CD4-positive, alpha-beta T cell treated with Interleukin-21 for 1 hour (primary cell): ENCODE measurements around the gene IQGAP2.
"Not testable (repeated sequence)": the region's sequence is repeated elsewhere in the genome, so short reads cannot be mapped to it uniquely, and the experiment has no call there.

Source experiments
- DNase-seq: peaks from one replicate; pipeline ENCODE4 v3.0.0-alpha.2; 2020

Gene IQGAP2

DNA sequence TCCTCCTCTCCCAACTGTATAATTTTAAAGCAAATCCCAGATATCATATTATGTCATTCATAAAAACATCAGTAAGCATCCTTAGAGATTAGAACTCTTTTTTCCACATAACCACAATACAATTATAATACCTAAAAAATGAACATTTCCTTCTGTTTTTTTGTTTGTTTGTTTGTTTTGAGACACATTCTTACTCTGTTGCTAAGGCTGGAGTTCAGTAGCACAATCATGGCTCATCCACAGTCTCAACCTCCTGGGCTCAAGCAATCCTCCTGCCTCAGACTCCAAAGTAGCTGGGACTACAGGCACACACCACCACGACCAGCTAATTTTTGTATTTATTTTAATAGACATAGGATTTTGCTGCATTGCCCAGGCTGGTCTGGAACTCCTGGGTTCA lies 320.8 kb downstream of the IQGAP2 start:
- DNase-seq: no peak

DNA sequence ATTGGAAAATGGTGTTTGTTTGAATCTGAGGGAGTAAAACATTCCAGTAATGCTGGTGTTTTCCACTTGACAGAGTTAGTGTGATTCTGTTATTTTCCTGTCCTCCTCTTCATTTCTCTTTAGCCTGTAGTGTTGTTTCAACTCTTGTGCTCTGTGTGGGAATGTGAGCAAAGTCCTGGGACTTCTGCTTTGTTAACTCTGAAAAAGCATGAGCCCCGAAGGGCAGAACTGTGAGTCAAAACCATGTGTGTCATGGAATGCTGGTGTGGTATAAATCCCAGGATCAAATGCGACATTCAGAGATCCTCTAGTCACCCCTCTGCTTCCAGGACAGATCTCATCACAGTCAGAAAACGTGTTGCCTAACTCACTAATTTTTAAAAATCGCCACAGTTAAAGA lies 321.8 kb downstream of the IQGAP2 start:
- DNase-seq: no peak

GRCh38 chr5:76728965-76729364 lies 325.9 kb downstream of the IQGAP2 start:
- DNase-seq: no peak

DNA sequence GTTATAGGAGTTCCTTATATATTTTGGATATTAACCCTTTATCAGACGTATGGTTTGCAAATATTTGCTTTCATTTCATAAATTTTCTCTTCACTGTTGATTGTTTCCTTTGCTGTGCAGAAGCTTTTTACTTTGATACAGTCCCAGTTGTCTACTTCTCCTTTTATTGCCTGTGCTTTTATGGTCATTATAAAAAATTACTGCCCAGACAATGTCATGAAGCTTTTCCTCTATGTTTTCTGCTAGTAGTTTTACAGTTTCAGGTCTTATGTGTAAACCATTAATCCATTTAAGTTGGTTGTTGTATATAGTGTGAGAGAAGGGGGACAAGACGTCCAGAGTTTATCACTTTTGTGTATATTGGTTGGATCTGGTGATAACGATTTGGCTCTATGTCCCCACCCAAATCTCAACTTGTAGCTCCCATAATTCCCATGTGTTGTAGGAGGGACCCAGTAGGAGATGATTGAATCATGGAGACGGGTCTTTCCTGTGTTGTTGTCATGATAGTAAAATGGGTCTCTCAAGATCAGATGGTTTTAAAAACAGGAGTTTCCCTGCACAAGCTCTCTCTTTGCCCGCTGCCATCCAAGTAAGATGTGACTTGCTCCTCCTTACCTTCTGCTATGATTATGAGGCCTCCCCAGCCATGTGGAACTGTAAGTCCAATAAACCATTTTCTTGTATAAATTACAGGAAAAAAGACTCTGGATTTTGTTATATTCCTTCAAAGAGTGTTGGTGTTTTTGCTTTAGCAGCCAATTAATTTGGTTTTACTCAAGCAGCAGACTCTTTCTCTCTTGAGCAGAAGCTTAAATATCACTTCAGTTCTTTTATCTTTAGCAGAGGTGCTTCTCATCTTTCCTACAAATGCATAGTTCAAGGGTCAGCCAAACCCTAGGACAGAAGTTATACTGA lies 326.5 kb downstream of the IQGAP2 start:
- DNase-seq: no peak

- DNase-seq: peak; percentile 36
Observed at GRCh38 chr5:76732405-76733048, 329.4 kb downstream of the IQGAP2 start.

GRCh38 chr5:76733049-76733417 lies 329.9 kb downstream of the IQGAP2 start:
- DNase-seq: peak; percentile 78

DNA sequence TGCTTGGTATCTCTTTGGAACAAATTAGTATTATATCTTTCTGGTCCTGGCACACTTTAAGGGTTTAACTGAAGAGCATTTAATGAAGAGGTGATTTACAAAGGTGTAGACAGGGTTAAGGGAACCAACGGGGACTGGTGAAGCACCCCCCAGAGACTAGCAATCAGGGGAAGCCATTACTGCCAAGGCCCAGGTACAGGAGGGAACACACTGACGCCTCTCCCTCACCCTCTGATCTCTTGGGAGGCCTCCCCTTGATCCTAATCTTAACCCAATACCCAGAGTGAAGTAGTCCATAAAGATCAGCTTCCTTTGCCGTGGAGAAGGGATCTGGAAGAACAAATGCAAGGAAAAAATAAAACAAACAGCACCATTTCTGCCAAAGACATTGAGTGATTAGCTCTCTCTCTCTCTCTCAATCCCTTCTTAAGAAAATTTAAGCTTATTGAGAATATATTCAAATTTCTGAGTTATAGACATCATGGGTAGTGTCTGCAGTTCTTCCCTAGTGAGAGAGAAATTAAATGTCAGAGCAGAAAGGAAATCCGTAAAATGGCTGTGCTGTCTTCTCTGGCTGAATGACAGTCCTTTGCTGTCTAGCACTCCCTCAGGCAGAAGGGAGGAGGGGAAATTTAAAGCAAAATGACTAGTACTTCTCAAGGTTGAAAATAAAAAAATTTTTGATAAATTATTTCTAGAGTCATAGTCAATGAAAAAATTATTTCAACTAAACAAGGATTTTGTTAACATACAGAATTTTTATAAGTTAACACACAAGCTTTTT lies 332.9 kb downstream of the IQGAP2 start:
- peak; percentile 21 for DNase-seq

DNA sequence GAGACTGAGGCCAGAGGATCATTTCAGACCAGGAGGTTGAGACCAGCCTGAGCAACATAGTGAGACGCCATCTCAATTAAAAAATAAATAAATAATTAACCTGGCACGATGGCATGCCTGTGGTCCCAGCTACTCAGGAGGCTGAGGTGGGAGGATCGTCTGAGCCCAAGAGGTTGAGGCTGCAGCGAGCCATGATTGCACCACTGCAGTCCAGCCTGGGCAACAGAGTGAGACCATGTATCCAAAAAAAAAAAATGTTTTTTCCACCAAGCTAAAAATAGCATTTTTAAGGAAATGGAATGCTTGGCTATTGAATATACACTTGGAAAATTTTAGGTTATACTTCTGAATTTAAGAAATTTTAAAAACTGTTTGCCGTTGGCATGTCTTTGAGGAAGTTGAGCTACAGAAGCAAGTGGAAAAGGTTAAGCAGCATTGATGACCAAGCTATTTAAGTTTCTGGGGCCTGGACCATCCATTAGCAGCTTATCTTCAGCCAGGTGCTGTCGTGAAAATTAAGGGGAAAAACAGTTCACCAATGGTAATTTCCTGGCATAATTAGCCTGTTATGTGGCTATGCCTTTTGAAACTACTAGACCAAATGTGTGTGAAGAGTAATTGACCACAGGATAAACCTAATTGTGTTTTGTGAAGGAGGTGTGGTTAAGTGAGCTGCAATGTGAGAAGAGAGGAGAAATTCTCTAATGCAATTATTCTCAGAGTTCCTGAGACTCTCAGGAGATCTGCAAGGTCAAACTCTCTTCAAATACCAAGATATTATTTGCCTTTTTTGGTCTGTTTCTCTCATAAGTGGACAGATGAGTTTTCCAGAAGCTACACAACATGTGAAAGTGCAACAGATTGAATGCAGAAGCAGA lies 333.8 kb downstream of the IQGAP2 start:
- DNase-seq: peak; percentile 51

DNA sequence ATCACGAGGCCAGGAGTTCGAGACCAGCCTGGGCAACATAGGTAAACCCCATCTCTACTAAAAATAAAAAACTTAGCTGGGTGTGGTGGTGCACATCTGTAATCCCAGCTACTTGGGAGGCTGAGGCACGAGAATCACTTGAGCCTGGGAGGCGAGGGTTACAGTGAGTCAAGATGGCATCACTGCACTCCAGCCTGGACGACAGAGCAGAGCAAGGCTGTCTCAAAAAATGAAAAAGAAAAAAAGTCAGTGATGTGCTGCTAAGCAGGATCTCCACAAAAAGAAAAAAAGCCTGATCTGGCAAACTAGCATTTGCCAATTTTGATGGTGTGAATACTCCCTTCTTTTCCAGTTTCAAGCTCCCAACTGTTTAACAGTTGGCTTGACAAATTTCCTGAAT lies 334.8 kb downstream of the IQGAP2 start:
- DNase-seq: no peak

GRCh38 chr5:76741506-76741905 lies 338.4 kb downstream of the IQGAP2 start:
- DNase-seq: not testable (repeated sequence)

GRCh38 chr5:76742583-76742982 lies 339.5 kb downstream of the IQGAP2 start:
- DNase-seq: no peak

DNA sequence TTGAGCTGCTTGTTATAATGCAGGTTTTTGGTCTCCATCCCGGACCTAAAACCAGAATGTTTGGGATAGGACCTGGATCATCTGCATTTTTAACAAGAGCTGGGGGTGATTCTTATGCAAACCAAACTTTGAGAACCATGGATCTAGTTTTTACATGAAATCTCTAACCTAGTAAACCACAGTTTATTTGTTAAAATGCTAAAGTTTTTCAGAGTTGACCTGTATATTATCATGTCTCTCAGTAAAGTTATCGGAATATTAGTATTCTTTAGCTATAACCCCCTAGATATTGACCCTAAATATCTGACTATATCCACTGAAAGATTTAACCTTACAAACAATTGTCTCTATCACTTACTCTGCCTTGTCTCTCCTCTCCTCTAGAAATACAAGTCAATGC lies 341.5 kb downstream of the IQGAP2 start:
- DNase-seq: no peak

DNA sequence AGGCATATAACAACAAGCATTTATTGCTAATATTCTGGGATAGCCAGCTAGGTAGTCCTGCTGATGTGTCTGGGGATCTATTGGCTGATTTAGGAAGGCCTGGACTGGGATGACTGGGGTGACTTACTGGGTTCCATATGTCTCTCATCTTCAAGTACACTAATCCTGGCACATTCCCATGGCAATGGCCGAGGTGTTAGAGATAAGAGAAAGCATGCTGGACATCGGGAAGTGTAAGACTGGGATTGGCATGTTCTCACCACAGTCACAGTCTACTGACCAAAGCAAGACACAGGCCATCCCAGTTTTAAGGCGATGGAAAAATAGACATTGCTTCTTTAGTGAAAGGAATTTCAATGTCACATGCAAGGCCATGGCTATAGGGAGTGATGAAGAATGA lies 342.6 kb downstream of the IQGAP2 start:
- DNase-seq: no peak

- DNase-seq: no peak
Observed at GRCh38 chr5:76746677-76747076, 343.6 kb downstream of the IQGAP2 start.

GRCh38 chr5:76747706-76748105 lies 344.6 kb downstream of the IQGAP2 start:
- DNase-seq: no peak

- no peak for DNase-seq
Observed at GRCh38 chr5:76751291-76751690, 348.2 kb downstream of the IQGAP2 start.

DNA sequence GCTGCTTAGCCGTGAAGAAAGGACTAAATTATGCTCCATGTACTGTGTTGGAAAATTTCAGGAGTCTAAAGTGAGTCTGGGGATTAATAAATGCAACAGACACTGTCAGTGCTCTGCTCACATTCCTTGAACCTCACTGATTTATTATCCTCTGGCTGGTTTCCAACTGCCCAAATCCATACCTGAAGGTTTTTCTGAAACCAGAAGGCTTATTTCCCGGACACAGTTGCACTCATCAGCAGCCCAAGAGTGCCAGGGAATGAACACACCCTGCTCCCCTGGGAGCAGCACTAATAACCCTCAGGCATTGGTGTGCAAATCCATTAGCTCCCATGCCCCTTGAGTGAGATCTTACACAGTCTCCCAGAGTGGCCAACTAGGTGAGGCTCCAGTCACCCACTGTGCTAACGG lies 351.6 kb downstream of the IQGAP2 start:
- DNase-seq: no peak

- DNase-seq: no peak
Observed at GRCh38 chr5:76755779-76756637, 352.9 kb downstream of the IQGAP2 start.

GRCh38 chr5:76757049-76757448 lies 354.0 kb downstream of the IQGAP2 start:
- DNase-seq: no peak
